Measurements from ENCODE around the gene GNA15. TPM values are rescaled to one million over a fixed set of nuclear protein-coding genes. Genes with fewer than 3 reads are reported as not detected.

GNA15 gene
- total and polyA plus RNA-seq, 4 donors: 1.8 to 12.5 (median 7.0) TPM

DNA sequence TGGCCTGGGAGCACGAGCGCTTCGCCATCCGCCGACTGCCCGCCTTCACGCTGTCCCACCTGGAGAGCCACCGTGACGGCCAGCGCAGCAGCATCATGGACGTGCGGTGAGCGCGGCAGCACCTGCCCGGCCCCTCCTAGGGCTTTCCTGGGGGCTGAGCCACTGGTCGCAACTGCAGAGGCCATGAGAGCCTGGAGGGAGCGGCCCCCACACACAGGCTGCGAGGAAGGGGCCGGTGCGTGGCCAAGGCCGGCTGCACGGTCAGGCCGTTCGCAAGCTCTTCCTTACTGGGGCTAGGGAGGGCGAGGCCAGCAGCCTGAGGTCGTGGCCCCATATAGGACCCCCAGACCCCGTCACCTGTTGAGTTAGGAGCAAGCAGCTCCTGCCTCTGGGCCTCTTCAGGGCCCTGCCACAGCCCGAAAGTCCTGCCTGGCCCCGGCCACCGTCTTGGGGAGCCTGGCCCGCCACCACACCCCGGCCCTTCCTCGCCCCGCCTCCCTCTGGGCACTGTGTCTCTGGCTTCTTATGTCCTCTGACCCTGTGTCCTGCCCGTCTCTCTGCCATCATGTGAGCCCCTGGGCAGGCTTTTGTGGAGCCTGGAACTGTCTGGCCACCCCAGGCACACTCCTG lies 68.9 kb downstream of the GNA15 start:
- no peaks in the 10 kb centered on the region for H3K4me1 ChIP-seq (ENCODE audit: control insufficient read depth in 1 of 2, insufficient read depth in 2 of 2, low read length in 2 of 2)
- H3K9me3 ChIP-seq (ENCODE audit: control insufficient read depth, low read length): no peaks in the 10 kb centered on the region
- intact Hi-C loops (cut with DNase I): no loop called here
- no peak for DNase-seq
- no peaks in the 10 kb centered on the region for H3K27me3 ChIP-seq (ENCODE audit: control insufficient read depth in 1 of 2, insufficient read depth in 2 of 2, low read length in 1 of 2)
- WGBS, 2 donors: 94% methylated on average over 35 of the region's 35 CpGs
- H3K4me3 ChIP-seq (ENCODE audit: low read length in 2 of 2): no peak overlapping the region
- no peak overlapping the region for H3K27ac ChIP-seq (ENCODE audit: low read depth in 1 of 2, low read length in 2 of 2)
- peaks cover 0 to 6% of the 10 kb centered on the region in 2 donors for H3K36me3 ChIP-seq (ENCODE audit: control insufficient read depth in 1 of 2, insufficient read depth in 2 of 2, low read length in 1 of 2)
- no peak for ATAC-seq (ENCODE audit: low FRiP score)

- no peak for DNase-seq
- Histone ChIP-seq H3K27me3 (ENCODE audit: control insufficient read depth in 1 of 2, insufficient read depth in 2 of 2, low read length in 1 of 2) (no peaks in the 10 kb centered on the region), H3K4me1 (ENCODE audit: control insufficient read depth in 1 of 2, insufficient read depth in 2 of 2, low read length in 2 of 2) (no peaks in the 10 kb centered on the region), H3K27ac (ENCODE audit: low read depth in 1 of 2, low read length in 2 of 2) (no peak overlapping the region), H3K9me3 (ENCODE audit: control insufficient read depth, low read length) (no peaks in the 10 kb centered on the region), H3K36me3 (ENCODE audit: control insufficient read depth in 1 of 2, insufficient read depth in 2 of 2, low read length in 1 of 2) (peaks cover 0 to 6% of the 10 kb centered on the region in 2 donors), H3K4me3 (ENCODE audit: low read length in 2 of 2) (no peak overlapping the region)
- 93 to 94% methylated on average over 28 of the region's 28 CpGs for WGBS, 2 donors
- intact Hi-C loops (cut with DNase I): no loop called here
- no peak for ATAC-seq (ENCODE audit: low FRiP score)
Observed at GRCh38 chr19:3206216-3206953, 70.6 kb downstream of the GNA15 start.

DNA sequence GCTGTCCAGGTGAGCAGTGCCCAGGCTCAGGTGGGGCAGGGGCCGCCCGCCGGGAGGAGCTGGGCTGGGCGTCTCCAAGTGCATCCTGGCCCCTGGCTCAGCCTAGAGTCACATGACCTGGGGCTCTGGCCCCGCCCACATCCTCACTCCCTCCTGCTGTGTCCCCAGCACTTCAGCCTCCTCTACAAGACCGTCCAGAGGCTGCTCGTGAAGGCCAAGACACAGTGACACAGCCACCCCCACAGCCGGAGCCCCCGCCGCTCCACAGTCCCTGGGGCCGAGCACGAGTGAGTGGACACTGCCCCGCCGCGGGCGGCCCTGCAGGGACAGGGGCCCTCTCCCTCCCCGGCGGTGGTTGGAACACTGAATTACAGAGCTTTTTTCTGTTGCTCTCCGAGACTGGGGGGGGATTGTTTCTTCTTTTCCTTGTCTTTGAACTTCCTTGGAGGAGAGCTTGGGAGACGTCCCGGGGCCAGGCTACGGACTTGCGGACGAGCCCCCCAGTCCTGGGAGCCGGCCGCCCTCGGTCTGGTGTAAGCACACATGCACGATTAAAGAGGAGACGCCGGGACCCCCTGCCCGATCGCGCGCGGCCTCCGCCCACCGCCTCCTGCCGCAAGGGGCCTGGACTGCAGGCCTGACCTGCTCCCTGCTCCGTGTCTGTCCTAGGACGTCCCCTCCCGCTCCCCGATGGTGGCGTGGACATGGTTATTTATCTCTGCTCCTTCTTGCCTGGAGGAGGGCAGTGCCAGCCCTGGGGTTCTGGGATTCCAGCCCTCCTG lies 71.8 kb downstream of the GNA15 start:
- intact Hi-C loops (cut with DNase I): no loop called here
- ATAC-seq (ENCODE audit: low FRiP score) (no peak), DNase-seq (peak in 1 of 2 donors; percentile 75)
- Histone ChIP-seq H3K36me3 (ENCODE audit: control insufficient read depth in 1 of 2, insufficient read depth in 2 of 2, low read length in 1 of 2) (peaks cover 0 to 6% of the 10 kb centered on the region in 2 donors), H3K27ac (ENCODE audit: low read depth in 1 of 2, low read length in 2 of 2) (no peak overlapping the region), H3K9me3 (ENCODE audit: control insufficient read depth, low read length) (no peaks in the 10 kb centered on the region), H3K27me3 (ENCODE audit: control insufficient read depth in 1 of 2, insufficient read depth in 2 of 2, low read length in 1 of 2) (no peaks in the 10 kb centered on the region), H3K4me3 (ENCODE audit: low read length in 2 of 2) (no peak overlapping the region), H3K4me1 (ENCODE audit: control insufficient read depth in 1 of 2, insufficient read depth in 2 of 2, low read length in 2 of 2) (no peaks in the 10 kb centered on the region)
- 86 to 90% methylated on average over 43 of the region's 43 CpGs for WGBS, 2 donors

DNA sequence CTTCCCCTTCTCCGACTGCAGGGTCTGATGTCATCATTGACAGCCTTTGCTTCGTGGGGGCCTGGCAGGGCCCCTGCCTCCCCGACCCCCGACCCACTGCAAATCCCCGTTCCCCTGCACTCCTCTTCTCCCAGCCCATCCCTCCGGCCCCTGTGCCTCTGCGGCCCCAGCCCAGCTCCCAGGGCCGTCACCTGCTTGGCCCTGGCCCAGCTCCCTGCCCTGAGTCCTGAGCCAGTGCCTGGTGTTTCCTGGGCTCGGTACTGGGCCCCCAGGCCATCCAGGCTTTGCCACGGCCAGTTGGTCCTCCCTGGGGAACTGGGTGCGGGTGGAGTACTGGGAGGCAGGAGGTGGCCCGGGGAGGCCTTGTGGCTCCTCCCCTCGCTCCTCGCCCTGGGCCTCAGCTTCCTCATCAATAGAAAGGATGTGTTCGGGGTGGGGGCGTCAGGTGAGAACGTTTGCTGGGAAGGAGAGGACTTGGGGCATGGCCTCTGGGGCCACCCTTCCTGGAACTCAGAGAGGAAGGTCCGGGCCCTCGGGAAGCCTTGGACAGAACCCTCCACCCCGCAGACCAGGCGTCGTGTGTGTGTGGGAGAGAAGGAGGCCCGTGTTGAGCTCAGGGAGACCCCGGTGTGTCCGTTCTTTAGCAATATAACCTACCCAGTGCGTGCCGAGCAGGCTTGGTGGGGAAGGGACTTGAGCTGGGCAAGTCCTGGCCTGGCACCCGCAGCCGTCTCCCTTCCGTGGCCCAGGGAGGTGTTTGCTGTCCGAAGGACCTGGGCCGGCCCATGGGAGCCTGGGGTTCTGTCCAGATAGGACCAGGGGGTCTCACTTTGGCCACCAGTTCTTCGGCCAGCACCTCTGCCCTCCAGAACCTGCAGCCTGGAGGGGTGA lies 72.7 kb downstream of the GNA15 start:
- intact Hi-C loops (cut with DNase I): no loop called here
- Histone ChIP-seq H3K4me3 (ENCODE audit: low read length in 2 of 2) (no peak overlapping the region), H3K4me1 (ENCODE audit: control insufficient read depth in 1 of 2, insufficient read depth in 2 of 2, low read length in 2 of 2) (no peaks in the 10 kb centered on the region), H3K9me3 (ENCODE audit: control insufficient read depth, low read length) (no peaks in the 10 kb centered on the region), H3K27me3 (ENCODE audit: control insufficient read depth in 1 of 2, insufficient read depth in 2 of 2, low read length in 1 of 2) (no peaks in the 10 kb centered on the region), H3K36me3 (ENCODE audit: control insufficient read depth in 1 of 2, insufficient read depth in 2 of 2, low read length in 1 of 2) (peaks cover 0 to 6% of the 10 kb centered on the region in 2 donors), H3K27ac (ENCODE audit: low read depth in 1 of 2, low read length in 2 of 2) (no peak overlapping the region)
- DNase-seq (no peak), ATAC-seq (ENCODE audit: low FRiP score) (no peak)
- 90% methylated on average over 32 to 33 of the region's 33 CpGs for WGBS, 2 donors

- H3K4me1 ChIP-seq (ENCODE audit: control insufficient read depth in 1 of 2, insufficient read depth in 2 of 2, low read length in 2 of 2): no peaks in the 10 kb centered on the region
- no peak overlapping the region for H3K4me3 ChIP-seq (ENCODE audit: low read length in 2 of 2)
- H3K27ac ChIP-seq (ENCODE audit: low read depth in 1 of 2, low read length in 2 of 2): no peak overlapping the region
- no peaks in the 10 kb centered on the region for H3K9me3 ChIP-seq (ENCODE audit: control insufficient read depth, low read length)
- ATAC-seq (ENCODE audit: low FRiP score) (peak; percentile 59), DNase-seq (peak in 1 of 2 donors; percentile 85)
- WGBS, 2 donors: 41 to 43% methylated on average over 20 of the region's 20 CpGs
- H3K36me3 ChIP-seq (ENCODE audit: control insufficient read depth in 1 of 2, insufficient read depth in 2 of 2, low read length in 1 of 2): no peaks in the 10 kb centered on the region
- intact Hi-C loops (cut with DNase I): no loop called here
- H3K27me3 ChIP-seq (ENCODE audit: control insufficient read depth in 1 of 2, insufficient read depth in 2 of 2, low read length in 1 of 2): no peaks in the 10 kb centered on the region
Observed at GRCh38 chr19:3210347-3211017, 74.6 kb downstream of the GNA15 start.

DNA sequence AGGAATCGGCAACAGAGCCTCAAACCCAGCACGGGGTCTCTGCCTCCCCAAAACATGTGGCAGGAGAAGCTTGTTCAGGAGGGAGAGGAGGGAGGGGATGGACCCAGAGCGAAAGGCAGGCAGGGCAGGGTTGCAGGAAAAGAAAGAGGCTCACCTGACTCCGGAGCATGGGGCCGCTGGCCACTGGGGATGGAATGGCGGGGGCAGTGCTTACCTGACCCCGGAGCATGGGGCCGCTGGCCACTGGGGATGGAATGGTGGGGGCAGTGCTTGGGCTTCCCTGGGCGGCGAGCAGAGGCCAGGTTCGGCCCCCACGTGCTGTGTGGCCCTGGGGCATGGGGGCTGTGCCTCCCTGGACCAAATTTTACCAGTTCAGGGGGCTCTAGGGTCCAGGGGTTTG lies 75.4 kb downstream of the GNA15 start:
- intact Hi-C loops (cut with DNase I): no loop called here
- DNase-seq: no peak
- Histone ChIP-seq H3K4me3 (ENCODE audit: low read length in 2 of 2) (no peak overlapping the region), H3K9me3 (ENCODE audit: control insufficient read depth, low read length) (no peaks in the 10 kb centered on the region), H3K27me3 (ENCODE audit: control insufficient read depth in 1 of 2, insufficient read depth in 2 of 2, low read length in 1 of 2) (no peaks in the 10 kb centered on the region), H3K27ac (ENCODE audit: low read depth in 1 of 2, low read length in 2 of 2) (no peak overlapping the region), H3K36me3 (ENCODE audit: control insufficient read depth in 1 of 2, insufficient read depth in 2 of 2, low read length in 1 of 2) (no peaks in the 10 kb centered on the region), H3K4me1 (ENCODE audit: control insufficient read depth in 1 of 2, insufficient read depth in 2 of 2, low read length in 2 of 2) (no peaks in the 10 kb centered on the region)
- 44% methylated on average over 9 to 12 of the region's 12 CpGs for WGBS, 2 donors
- no peak for ATAC-seq (ENCODE audit: low FRiP score)

- Histone ChIP-seq H3K36me3 (ENCODE audit: control insufficient read depth in 1 of 2, insufficient read depth in 2 of 2, low read length in 1 of 2) (no peaks in the 10 kb centered on the region), H3K9me3 (ENCODE audit: control insufficient read depth, low read length) (no peaks in the 10 kb centered on the region), H3K27ac (ENCODE audit: low read depth in 1 of 2, low read length in 2 of 2) (no peak overlapping the region), H3K4me1 (ENCODE audit: control insufficient read depth in 1 of 2, insufficient read depth in 2 of 2, low read length in 2 of 2) (no peaks in the 10 kb centered on the region), H3K4me3 (ENCODE audit: low read length in 2 of 2) (no peak overlapping the region), H3K27me3 (ENCODE audit: control insufficient read depth in 1 of 2, insufficient read depth in 2 of 2, low read length in 1 of 2) (no peaks in the 10 kb centered on the region)
- DNase-seq: no peak
- WGBS, 2 donors: 93 to 94% methylated on average over 7 of the region's 7 CpGs
- intact Hi-C loops (cut with DNase I): no loop called here
- no peak for ATAC-seq (ENCODE audit: low FRiP score)
Observed at GRCh38 chr19:3213159-3213558, 77.3 kb downstream of the GNA15 start.

Measured in aorta (tissue), 5 donors.